ENCODE data around the gene SLC8A2.

DNA sequence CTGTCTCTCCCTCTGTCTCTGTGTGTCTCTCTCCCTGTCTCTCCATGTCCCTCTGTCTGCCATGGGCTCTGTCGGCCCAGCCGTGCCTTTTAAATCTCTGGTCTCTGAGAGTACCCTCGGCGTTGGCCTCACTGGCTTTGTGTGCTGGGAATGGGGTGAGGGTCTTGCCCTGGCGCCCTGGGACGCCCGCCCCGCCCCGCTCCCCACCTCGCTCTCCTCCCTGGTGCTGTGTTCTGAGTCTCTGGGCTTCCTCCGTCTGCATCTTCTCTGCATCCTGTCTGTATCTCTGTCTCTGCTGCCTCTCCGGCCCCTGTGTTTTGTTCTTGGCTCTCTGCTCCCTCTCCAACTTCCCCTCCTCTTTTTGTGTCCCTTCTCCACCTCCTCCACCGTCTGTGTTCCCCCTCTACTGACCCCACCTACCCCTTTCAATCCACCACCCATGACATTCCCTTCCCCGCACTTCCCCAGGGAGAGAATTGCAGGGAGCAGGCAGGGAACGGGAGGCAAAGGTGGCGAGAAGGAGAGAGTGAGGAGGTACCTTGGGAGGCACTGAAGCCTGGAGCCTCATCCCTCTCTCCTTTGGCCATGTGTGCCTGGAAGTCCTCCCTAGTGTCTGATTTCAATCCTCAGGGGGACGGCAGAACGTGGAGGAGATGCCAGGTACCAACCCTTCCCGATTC lies 48.4 kb downstream of the SLC8A2 start:
- TF ChIP-seq, protein P1, sequence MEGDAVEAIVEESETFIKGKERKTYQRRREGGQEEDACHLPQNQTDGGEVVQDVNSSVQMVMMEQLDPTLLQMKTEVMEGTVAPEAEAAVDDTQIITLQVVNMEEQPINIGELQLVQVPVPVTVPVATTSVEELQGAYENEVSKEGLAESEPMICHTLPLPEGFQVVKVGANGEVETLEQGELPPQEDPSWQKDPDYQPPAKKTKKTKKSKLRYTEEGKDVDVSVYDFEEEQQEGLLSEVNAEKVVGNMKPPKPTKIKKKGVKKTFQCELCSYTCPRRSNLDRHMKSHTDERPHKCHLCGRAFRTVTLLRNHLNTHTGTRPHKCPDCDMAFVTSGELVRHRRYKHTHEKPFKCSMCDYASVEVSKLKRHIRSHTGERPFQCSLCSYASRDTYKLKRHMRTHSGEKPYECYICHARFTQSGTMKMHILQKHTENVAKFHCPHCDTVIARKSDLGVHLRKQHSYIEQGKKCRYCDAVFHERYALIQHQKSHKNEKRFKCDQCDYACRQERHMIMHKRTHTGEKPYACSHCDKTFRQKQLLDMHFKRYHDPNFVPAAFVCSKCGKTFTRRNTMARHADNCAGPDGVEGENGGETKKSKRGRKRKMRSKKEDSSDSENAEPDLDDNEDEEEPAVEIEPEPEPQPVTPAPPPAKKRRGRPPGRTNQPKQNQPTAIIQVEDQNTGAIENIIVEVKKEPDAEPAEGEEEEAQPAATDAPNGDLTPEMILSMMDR (optimal IDR thresholded peaks at IDR 0.05 in 1 of 3, IDR thresholded peaks at IDR 0.05 in 1 of 3, conservative IDR thresholded peaks at IDR 0.05 in 1 of 3; ENCODE audit: extremely low read depth in 1 of 3, insufficient read depth in 2 of 3, low read length in 3 of 3), result no peak
- peak; percentile 25 for TF ChIP-seq EZH2 (IDR thresholded peaks at IDR 0.05; ENCODE audit: low read length)
